SU-DHL-6 (cell line): ENCODE data around the gene MARS1.

Experiments
- CTCF ChIP-seq: fragments of 200-600 bp; sonication (generic); IDR thresholded peaks from one replicate; pipeline ENCODE4 v1.5.1; 2017; ENCODE audit warnings: antibody characterized with exemption, mild to moderate bottlenecking, low read length, moderate library complexity; ENCODE audit not compliant: insufficient read depth, poor library complexity, severe bottlenecking
- EZH2phosphoT487 ChIP-seq: fragments of 200-600 bp; sonication (generic), shearing (Covaris generic); conservative IDR thresholded peaks from 2 replicates; pipeline ENCODE4 v1.6.1; 2018; ENCODE audit warnings: mild to moderate bottlenecking, antibody characterized with exemption, low read length, moderate library complexity, mixed read lengths

- TF ChIP-seq CTCF (no peak), EZH2phosphoT487 (no peak)
Measured at GRCh38 chr12:57518176-57518919, 30.5 kb downstream of the MARS1 start.
